Right atrium auricular region (tissue), 2 donors: ENCODE measurements around the gene ATP10D. TPM values are rescaled to one million over a fixed set of nuclear protein-coding genes. Genes with fewer than 3 reads are reported as not detected.

ENCODE experiments used
- DNase-seq: peaks from one replicate; pipeline ENCODE4 v3.0.0-alpha.2; 2019; ENCODE audit warnings: low spot score
- H3K27ac ChIP-seq, 2 donors: fragments of 200-600 bp; sonication (generic); 1 replicate in 1 of 2; 2 replicates in 1 of 2; pipeline ENCODE4 v1.5.1; 2016 to 2019
- H3K27me3 ChIP-seq, 2 donors: fragments of 200-600 bp; sonication (generic); one replicate each; pipeline versions ENCODE4 v1.5.1 to v1.6.0; 2017 to 2019
- H3K36me3 ChIP-seq: fragments of 200-600 bp; sonication (generic); one replicate; pipeline ENCODE4 v1.5.1; 2016
- H3K4me1 ChIP-seq, 2 donors: fragments of 200-600 bp; sonication (generic); one replicate each; pipeline versions ENCODE4 v1.5.1 to v1.6.0; 2017 to 2019
- H3K4me3 ChIP-seq, 2 donors: fragments of 200-600 bp; sonication (generic); 1 replicate in 1 of 2; 2 replicates in 1 of 2; pipeline ENCODE4 v1.5.1; 2017 to 2019; ENCODE audit warnings: mild to moderate bottlenecking in 1 of 2, moderate library complexity in 1 of 2
- H3K9me3 ChIP-seq, 2 donors: fragments of 200-600 bp; sonication (generic); one replicate each; pipeline ENCODE4 v1.5.1; 2019
- CTCF ChIP-seq, 2 donors: fragments of 200-600 bp; sonication (generic); IDR thresholded peaks; one replicate each; pipeline ENCODE4 v1.5.1; 2019; ENCODE audit warnings: antibody characterized with exemption in 2 of 2
- total RNA-seq, 2 donors: library from RNA; depleted of rRNA; stranded (reverse); fragments of >200 nt; gene quantifications; one replicate each; pipeline ENCODE4 v1.1.0, GENCODE V29; 2016

The ATP10D gene
- total RNA-seq, 2 donors from 2014 or later: 6.9 to 8.9 TPM

GRCh38 chr4:47471064-47471463, 14.0 kb upstream of the ATP10D start:
- H3K9me3 ChIP-seq: no peaks in the 10 kb centered on the region
- no peak overlapping the region for H3K27ac ChIP-seq
- TF ChIP-seq CTCF (IDR thresholded peaks at IDR 0.05): no peak
- H3K4me3 ChIP-seq: no peak overlapping the region
- H3K27me3 ChIP-seq: no peaks in the 10 kb centered on the region
- DNase-seq: no peak
- H3K36me3 ChIP-seq: no peaks in the 10 kb centered on the region
- H3K4me1 ChIP-seq: no peaks in the 10 kb centered on the region

GRCh38 chr4:47471591-47471990, 13.5 kb upstream of the ATP10D start:
- H3K4me1 ChIP-seq: no peaks in the 10 kb centered on the region
- H3K27me3 ChIP-seq: no peaks in the 10 kb centered on the region
- H3K27ac ChIP-seq: no peak overlapping the region
- no peaks in the 10 kb centered on the region for H3K9me3 ChIP-seq
- H3K36me3 ChIP-seq: no peaks in the 10 kb centered on the region
- no peak for DNase-seq
- no peak for TF ChIP-seq CTCF (IDR thresholded peaks at IDR 0.05)
- H3K4me3 ChIP-seq: no peak overlapping the region

GRCh38 chr4:47473141-47473750, 11.8 kb upstream of the ATP10D start:
- no peak for DNase-seq
- no peak overlapping the region for H3K27ac ChIP-seq
- no peaks in the 10 kb centered on the region for H3K9me3 ChIP-seq
- no peak for TF ChIP-seq CTCF (IDR thresholded peaks at IDR 0.05)
- H3K27me3 ChIP-seq: no peaks in the 10 kb centered on the region
- H3K4me3 ChIP-seq: no peak overlapping the region
- H3K4me1 ChIP-seq: no peaks in the 10 kb centered on the region
- no peaks in the 10 kb centered on the region for H3K36me3 ChIP-seq

- no peak for DNase-seq
- Histone ChIP-seq H3K9me3 (no peaks in the 10 kb centered on the region), H3K27me3 (no peaks in the 10 kb centered on the region), H3K4me3 (no peak overlapping the region), H3K36me3 (no peaks in the 10 kb centered on the region), H3K27ac (no peak overlapping the region), H3K4me1 (no peaks in the 10 kb centered on the region)
- no peak for TF ChIP-seq CTCF (IDR thresholded peaks at IDR 0.05)
Observed at GRCh38 chr4:47474799-47475198, 10.3 kb upstream of the ATP10D start.

- Histone ChIP-seq H3K9me3 (no peaks in the 10 kb centered on the region), H3K27me3 (no peaks in the 10 kb centered on the region), H3K27ac (no peak overlapping the region), H3K4me3 (no peak overlapping the region), H3K36me3 (no peaks in the 10 kb centered on the region), H3K4me1 (no peaks in the 10 kb centered on the region)
- no peak for DNase-seq
- TF ChIP-seq CTCF (IDR thresholded peaks at IDR 0.05): no peak
Observed at GRCh38 chr4:47475411-47475810, 9.7 kb upstream of the ATP10D start.

GRCh38 chr4:47478804-47479203, 6.3 kb upstream of the ATP10D start:
- H3K36me3 ChIP-seq: no peaks in the 10 kb centered on the region
- H3K27ac ChIP-seq: no peak overlapping the region
- H3K9me3 ChIP-seq: no peaks in the 10 kb centered on the region
- DNase-seq: no peak
- H3K4me1 ChIP-seq: no peaks in the 10 kb centered on the region
- no peak overlapping the region for H3K4me3 ChIP-seq
- H3K27me3 ChIP-seq: no peaks in the 10 kb centered on the region
- no peak for TF ChIP-seq CTCF (IDR thresholded peaks at IDR 0.05)
